Left ventricle myocardium inferior (tissue), 1 donor: Measurements from ENCODE around the gene LRMDA. TPM values are rescaled to one million over a fixed set of nuclear protein-coding genes. Genes with fewer than 3 reads are reported as not detected.

ENCODE experiments used
- DNase-seq: peaks from one replicate; pipeline ENCODE4 v3.0.0-alpha.2; 2020
- H3K27ac ChIP-seq: fragments of 200-600 bp; replicated peaks from 2 replicates; pipeline ENCODE4 v1.8.0; 2021
- H3K27me3 ChIP-seq: fragments of 200-600 bp; 2 replicates; pipeline ENCODE4 v1.8.0; 2021; ENCODE audit warnings: low read depth
- H3K36me3 ChIP-seq: fragments of 200-600 bp; 2 replicates; pipeline ENCODE4 v1.8.0; 2021
- H3K4me1 ChIP-seq: fragments of 200-600 bp; 2 replicates; pipeline ENCODE4 v1.8.0; 2021
- H3K4me3 ChIP-seq: fragments of 200-600 bp; 2 replicates; pipeline ENCODE4 v1.8.0; 2021; ENCODE audit warnings: mild to moderate bottlenecking, moderate library complexity
- H3K9me3 ChIP-seq: fragments of 200-600 bp; replicated peaks from 2 replicates; pipeline ENCODE4 v1.8.0; 2021
- CTCF ChIP-seq: fragments of 200-600 bp; IDR thresholded peaks from 2 replicates; pipeline ENCODE4 v1.8.0; 2021; ENCODE audit warnings: antibody characterized with exemption, mild to moderate bottlenecking, borderline replicate concordance
- intact Hi-C: fragments of 100-400 bp; cut with micrococcal nuclease; formaldehyde crosslinking; loops from one replicate; pipeline ENCODE4 v1.11.0; 2022
- total RNA-seq: library from RNA; stranded (reverse); fragmentation: NEBNext Ultra II Directional; extraction: Animal tissue kit (Norgen Biotek cat#: 25700); gene quantifications from one replicate; pipeline ENCODE4 v1.2.1, GENCODE V29; 2021
- donor health status: DM: no; HTN: yes; CAD: no; lungs with severe emphysema.

Gene LRMDA
- total RNA-seq, 1 donor from 2014 or later = 18.7 TPM

GRCh38 chr10:75720157-75720556 lies 288.7 kb downstream of the LRMDA start:
- Histone ChIP-seq H3K4me3 (no peak overlapping the region), H3K36me3 (no peaks in the 10 kb centered on the region), H3K27ac (no peak overlapping the region), H3K9me3 (no peaks in the 10 kb centered on the region), H3K4me1 (no peaks in the 10 kb centered on the region), H3K27me3 (no peaks in the 10 kb centered on the region)
- intact Hi-C loops = no loop called here
- DNase-seq = no peak
- no peak for TF ChIP-seq CTCF

- H3K27me3 ChIP-seq = no peaks in the 10 kb centered on the region
- H3K36me3 ChIP-seq = no peaks in the 10 kb centered on the region
- H3K4me3 ChIP-seq = no peak overlapping the region
- TF ChIP-seq CTCF = no peak
- H3K27ac ChIP-seq = no peak overlapping the region
- no peaks in the 10 kb centered on the region for H3K4me1 ChIP-seq
- H3K9me3 ChIP-seq = no peaks in the 10 kb centered on the region
- intact Hi-C loops = no loop called here
- no peak for DNase-seq
These were observed 290.6 kb downstream of the LRMDA start for GRCh38 chr10:75722020-75722419.

GRCh38 chr10:75722609-75723008 lies 291.2 kb downstream of the LRMDA start:
- Histone ChIP-seq H3K27me3 (no peaks in the 10 kb centered on the region), H3K27ac (no peak overlapping the region), H3K9me3 (no peaks in the 10 kb centered on the region), H3K36me3 (no peaks in the 10 kb centered on the region), H3K4me3 (no peak overlapping the region), H3K4me1 (no peaks in the 10 kb centered on the region)
- intact Hi-C loops = no loop called here
- no peak for DNase-seq
- TF ChIP-seq CTCF = no peak

DNA sequence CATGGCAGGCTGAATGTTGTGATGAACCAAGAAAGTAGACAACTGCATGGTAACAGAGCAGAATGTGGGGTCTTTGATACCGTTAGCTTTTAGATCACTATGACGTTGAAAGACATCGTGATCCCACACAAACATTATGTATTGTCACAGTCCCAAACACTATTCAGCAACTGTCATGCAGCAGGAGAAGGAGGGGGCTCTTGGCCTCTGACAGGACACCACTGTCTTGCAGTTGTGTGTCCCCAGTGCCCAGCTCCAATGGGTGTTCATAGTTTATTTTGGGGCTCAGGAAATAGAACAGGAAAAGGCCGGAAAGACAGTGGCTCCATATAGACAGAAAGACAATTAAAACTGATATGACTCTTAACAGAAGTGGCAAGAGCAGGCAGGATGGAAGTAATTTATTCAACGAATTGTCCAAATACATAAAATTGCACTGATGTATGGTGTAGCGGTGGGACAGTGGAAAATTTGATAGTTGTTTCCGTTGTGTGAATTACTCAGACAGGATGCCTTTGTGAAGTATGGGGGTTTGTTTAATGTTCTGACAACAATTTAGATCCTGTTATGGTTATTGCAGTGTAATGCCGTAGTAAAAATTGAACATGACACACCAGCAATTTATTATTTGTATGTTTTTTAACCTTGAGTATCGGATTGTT lies 292.0 kb downstream of the LRMDA start:
- DNase-seq = no peak
- Histone ChIP-seq H3K27ac (no peak overlapping the region), H3K9me3 (no peaks in the 10 kb centered on the region), H3K4me3 (no peak overlapping the region), H3K36me3 (no peaks in the 10 kb centered on the region), H3K27me3 (no peaks in the 10 kb centered on the region), H3K4me1 (no peaks in the 10 kb centered on the region)
- no peak for TF ChIP-seq CTCF
- intact Hi-C loops = no loop called here

GRCh38 chr10:75724047-75724446 lies 292.6 kb downstream of the LRMDA start:
- Histone ChIP-seq H3K27ac (no peak overlapping the region), H3K4me3 (no peak overlapping the region), H3K36me3 (no peaks in the 10 kb centered on the region), H3K9me3 (no peaks in the 10 kb centered on the region), H3K27me3 (no peaks in the 10 kb centered on the region), H3K4me1 (no peaks in the 10 kb centered on the region)
- no peak for DNase-seq
- TF ChIP-seq CTCF = no peak
- intact Hi-C loops = no loop called here
